CD14-positive monocyte (primary cell): ENCODE measurements around the gene PVALEF. TPM values are rescaled to one million over a fixed set of nuclear protein-coding genes. Genes with fewer than 3 reads are reported as not detected.

ENCODE experiments used
- DNase-seq, 3 donors: peaks; one replicate each; pipeline ENCODE4 v3.0.0-alpha.2; 2011 to 2022
- H2AFZ ChIP-seq: 2 replicates; pipeline ENCODE4 v1.6.0; 2012; ENCODE audit warnings: mild to moderate bottlenecking, low read depth, low read length, inconsistent platforms; ENCODE audit not compliant: insufficient read depth, poor library complexity, severe bottlenecking
- H3K27ac ChIP-seq, 2 donors: 1 replicate in 1 of 2; 2 replicates in 1 of 2; pipeline ENCODE4 v1.5.1; 2012 to 2013; ENCODE audit warnings: low read length in 2 of 2, control low read depth in 1 of 2, inconsistent platforms in 1 of 2, low read depth in 1 of 2, mild to moderate bottlenecking in 1 of 2
- H3K27me3 ChIP-seq, 2 donors: one replicate each; pipeline versions ENCODE4 v1.6.0 to v1.6.1; 2011 to 2013; ENCODE audit warnings: low read length in 2 of 2; ENCODE audit not compliant: control insufficient read depth in 2 of 2, insufficient read depth in 2 of 2
- H3K36me3 ChIP-seq, 2 donors: replicated peaks in 1 of 2; 1 replicate in 1 of 2; 2 replicates in 1 of 2; pipeline versions ENCODE4 v1.5.1 to v1.6.1; 2012 to 2013; ENCODE audit warnings: low read length in 2 of 2, control low read depth in 1 of 2, inconsistent platforms in 1 of 2, mild to moderate bottlenecking in 1 of 2; ENCODE audit not compliant: insufficient read depth in 2 of 2, control insufficient read depth in 1 of 2
- H3K4me1 ChIP-seq, 2 donors: 1 replicate in 1 of 2; 2 replicates in 1 of 2; pipeline versions ENCODE4 v1.5.1 to v1.6.1; 2012 to 2013; ENCODE audit warnings: low read length in 2 of 2, control low read depth in 1 of 2, inconsistent platforms in 1 of 2, mild to moderate bottlenecking in 1 of 2, moderate library complexity in 1 of 2; ENCODE audit not compliant: insufficient read depth in 2 of 2, control insufficient read depth in 1 of 2
- H3K4me2 ChIP-seq: replicated peaks from 2 replicates; pipeline ENCODE3; 2012; ENCODE audit warnings: low read length, moderate library complexity, mild to moderate bottlenecking; ENCODE audit not compliant: poor library complexity, severe bottlenecking; ENCODE audit errors: extremely low read depth
- H3K4me3 ChIP-seq, 3 experiments: fragments of 200-600 bp in 1 of 3; sonication (generic) in 1 of 3; replicated peaks in 1 of 3; 1 replicate in 2 of 3; 2 replicates in 1 of 3; pipeline ENCODE4 v1.5.1; 2011 to 2013; ENCODE audit warnings: low read length in 3 of 3, mild to moderate bottlenecking in 3 of 3, control low read depth in 2 of 3, low read depth in 2 of 3, inconsistent platforms in 1 of 3, moderate library complexity in 1 of 3
- H3K79me2 ChIP-seq: 2 replicates; pipeline ENCODE4 v1.6.0; 2012; ENCODE audit warnings: mild to moderate bottlenecking, control low read depth, inconsistent platforms, low read length, moderate library complexity; ENCODE audit not compliant: insufficient read depth
- H3K9ac ChIP-seq: 2 replicates; pipeline ENCODE4 v1.6.0; 2017; ENCODE audit warnings: low read length, mild to moderate bottlenecking; ENCODE audit not compliant: insufficient read depth, poor library complexity, severe bottlenecking
- H3K9me3 ChIP-seq, 2 donors: replicated peaks in 1 of 2; 1 replicate in 1 of 2; 2 replicates in 1 of 2; pipeline versions ENCODE4 v1.5.1 to v1.6.1; 2012 to 2013; ENCODE audit warnings: low read length in 2 of 2, control low read depth in 1 of 2; ENCODE audit not compliant: control insufficient read depth in 1 of 2, insufficient read depth in 1 of 2
- H4K20me1 ChIP-seq: 2 replicates; pipeline ENCODE4 v1.6.0; 2012; ENCODE audit warnings: mild to moderate bottlenecking, low read length, control low read depth, moderate library complexity; ENCODE audit not compliant: insufficient read depth
- H3K27ac Mint-ChIP-seq, 7 donors: one replicate each; pipeline ENCODE4 v1.8.0; 2020; ENCODE audit warnings: mild to moderate bottlenecking in 7 of 7, mixed read lengths in 7 of 7, moderate library complexity in 6 of 7, inconsistent platforms in 2 of 7
- H3K27me3 Mint-ChIP-seq, 3 donors: one replicate each; pipeline ENCODE4 v1.8.0; 2021 to 2022; ENCODE audit warnings: low read depth in 3 of 3, mild to moderate bottlenecking in 3 of 3, mixed read lengths in 3 of 3, moderate library complexity in 3 of 3, inconsistent platforms in 1 of 3
- H3K36me3 Mint-ChIP-seq, 2 donors: one replicate each; pipeline ENCODE4 v1.8.0; 2020; ENCODE audit warnings: mixed read lengths in 2 of 2, inconsistent platforms in 1 of 2, mild to moderate bottlenecking in 1 of 2
- H3K4me1 Mint-ChIP-seq: one replicate; pipeline ENCODE4 v1.8.0; 2020; ENCODE audit warnings: mild to moderate bottlenecking, mixed read lengths
- H3K4me3 Mint-ChIP-seq, 2 donors: one replicate each; pipeline ENCODE4 v1.8.0; 2020; ENCODE audit warnings: mild to moderate bottlenecking in 2 of 2, mixed read lengths in 2 of 2, moderate library complexity in 1 of 2
- H3K9me3 Mint-ChIP-seq, 7 donors: one replicate each; pipeline ENCODE4 v1.8.0; 2020 to 2022; ENCODE audit warnings: mixed read lengths in 7 of 7, mild to moderate bottlenecking in 6 of 7, moderate library complexity in 6 of 7, inconsistent platforms in 2 of 7
- WGBS: methylation state at CpG from one replicate; pipeline ENCODE4 v1.1.5; 2013; ENCODE audit warnings: missing lambda C conversion rate; ENCODE audit not compliant: insufficient coverage; 5-methylcytosine and 5-hydroxymethylcytosine counted together
- intact Hi-C, 2 donors: fragments of 100-400 bp; cut with micrococcal nuclease; formaldehyde crosslinking; loops; one replicate each; pipeline versions ENCODE4 v1.15.0 to v1.15.1; 2023
- polyA plus RNA-seq, 3 donors: library from polyadenylated mRNA; depleted of rRNA in 1 of 3; unstranded in 2 of 3; stranded (reverse) in 1 of 3; fragments of 300-500 nt in 2 of 3; fragments of >200 nt in 1 of 3; fragmentation: Illumina TruSeq in 2 of 3; gene quantifications; 1 replicate in 2 of 3; 2 replicates in 1 of 3; pipeline ENCODE4 v1.2.3, GENCODE V29; 2012 to 2021
- TF ChIP-seq, protein P1 (sequence below): fragments of 200-600 bp; IDR thresholded peaks from one replicate; pipeline ENCODE4 v1.8.0; 2022; ENCODE audit warnings: antibody characterized with exemption, mild to moderate bottlenecking

PVALEF gene
- polyA plus RNA-seq, 3 donors = not detected

DNA sequence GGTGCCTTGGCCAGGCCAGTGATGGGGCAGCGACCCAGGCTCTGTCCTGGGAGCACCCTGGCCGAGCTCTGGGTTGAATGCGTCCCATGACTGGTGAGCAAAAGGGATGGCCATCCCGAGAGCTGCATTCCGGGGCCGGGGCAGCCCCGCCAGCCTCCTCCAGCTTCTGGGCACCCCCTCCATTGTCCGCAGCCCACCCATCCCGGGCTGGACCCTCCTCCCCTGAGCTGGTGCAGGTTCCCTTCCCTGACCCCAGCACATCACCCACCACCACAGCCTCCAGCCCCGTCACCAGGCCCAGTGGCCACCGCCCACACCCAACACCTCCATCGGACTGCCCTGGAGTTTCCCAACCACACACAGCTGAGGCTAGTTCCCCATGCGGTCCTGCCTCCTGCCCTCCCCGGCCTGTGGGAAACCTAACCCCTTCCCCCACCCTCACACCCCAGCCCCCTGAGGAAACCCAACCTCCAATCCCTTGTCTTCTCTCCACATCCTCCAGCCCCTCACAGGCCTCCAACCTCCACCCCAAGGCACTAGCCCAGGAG, 16.2 kb upstream of the PVALEF start:
- peak; percentile 89 to 92 (median 91) for DNase-seq
- H3K9me3 ChIP-seq = no peaks in the 10 kb centered on the region
- H3K36me3 Mint-ChIP-seq = peaks cover 16 to 32% of the 10 kb centered on the region in 2 donors
- H3K27ac ChIP-seq = peak overlapping the region; percentile 97 to 100
- peak overlapping the region; percentile 92 for H3K9ac ChIP-seq
- no peaks in the 10 kb centered on the region for H3K36me3 ChIP-seq
- peak overlapping the region; percentile 91 to 100 (median 98) for H3K27ac Mint-ChIP-seq
- TF ChIP-seq, protein P1, sequence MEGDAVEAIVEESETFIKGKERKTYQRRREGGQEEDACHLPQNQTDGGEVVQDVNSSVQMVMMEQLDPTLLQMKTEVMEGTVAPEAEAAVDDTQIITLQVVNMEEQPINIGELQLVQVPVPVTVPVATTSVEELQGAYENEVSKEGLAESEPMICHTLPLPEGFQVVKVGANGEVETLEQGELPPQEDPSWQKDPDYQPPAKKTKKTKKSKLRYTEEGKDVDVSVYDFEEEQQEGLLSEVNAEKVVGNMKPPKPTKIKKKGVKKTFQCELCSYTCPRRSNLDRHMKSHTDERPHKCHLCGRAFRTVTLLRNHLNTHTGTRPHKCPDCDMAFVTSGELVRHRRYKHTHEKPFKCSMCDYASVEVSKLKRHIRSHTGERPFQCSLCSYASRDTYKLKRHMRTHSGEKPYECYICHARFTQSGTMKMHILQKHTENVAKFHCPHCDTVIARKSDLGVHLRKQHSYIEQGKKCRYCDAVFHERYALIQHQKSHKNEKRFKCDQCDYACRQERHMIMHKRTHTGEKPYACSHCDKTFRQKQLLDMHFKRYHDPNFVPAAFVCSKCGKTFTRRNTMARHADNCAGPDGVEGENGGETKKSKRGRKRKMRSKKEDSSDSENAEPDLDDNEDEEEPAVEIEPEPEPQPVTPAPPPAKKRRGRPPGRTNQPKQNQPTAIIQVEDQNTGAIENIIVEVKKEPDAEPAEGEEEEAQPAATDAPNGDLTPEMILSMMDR = no peak
- H3K79me2 ChIP-seq = peaks cover 36% of the 10 kb centered on the region
- no peaks in the 10 kb centered on the region for H3K27me3 ChIP-seq
- intact Hi-C loops = no loop called here
- H3K4me1 ChIP-seq = peaks cover 52 to 68% of the 10 kb centered on the region in 2 donors
- peak overlapping the region in 1 of 3 experiments; percentile 55 for H3K4me3 ChIP-seq
- H3K4me3 Mint-ChIP-seq = peak overlapping the region; percentile 55 to 60
- peaks cover 66% of the 10 kb centered on the region for H3K4me1 Mint-ChIP-seq
- no peaks in the 10 kb centered on the region for H4K20me1 ChIP-seq
- peaks cover 0 to 4% (median 0%) of the 10 kb centered on the region in 7 donors for H3K9me3 Mint-ChIP-seq
- H3K27me3 Mint-ChIP-seq = peaks cover 1 to 2% (median 2%) of the 10 kb centered on the region in 3 donors
- H3K4me2 ChIP-seq = peak overlapping the region; percentile 55
- H2AFZ ChIP-seq = no peak overlapping the region
- WGBS = 60% methylated on average over 11 of the region's 14 CpGs

DNA sequence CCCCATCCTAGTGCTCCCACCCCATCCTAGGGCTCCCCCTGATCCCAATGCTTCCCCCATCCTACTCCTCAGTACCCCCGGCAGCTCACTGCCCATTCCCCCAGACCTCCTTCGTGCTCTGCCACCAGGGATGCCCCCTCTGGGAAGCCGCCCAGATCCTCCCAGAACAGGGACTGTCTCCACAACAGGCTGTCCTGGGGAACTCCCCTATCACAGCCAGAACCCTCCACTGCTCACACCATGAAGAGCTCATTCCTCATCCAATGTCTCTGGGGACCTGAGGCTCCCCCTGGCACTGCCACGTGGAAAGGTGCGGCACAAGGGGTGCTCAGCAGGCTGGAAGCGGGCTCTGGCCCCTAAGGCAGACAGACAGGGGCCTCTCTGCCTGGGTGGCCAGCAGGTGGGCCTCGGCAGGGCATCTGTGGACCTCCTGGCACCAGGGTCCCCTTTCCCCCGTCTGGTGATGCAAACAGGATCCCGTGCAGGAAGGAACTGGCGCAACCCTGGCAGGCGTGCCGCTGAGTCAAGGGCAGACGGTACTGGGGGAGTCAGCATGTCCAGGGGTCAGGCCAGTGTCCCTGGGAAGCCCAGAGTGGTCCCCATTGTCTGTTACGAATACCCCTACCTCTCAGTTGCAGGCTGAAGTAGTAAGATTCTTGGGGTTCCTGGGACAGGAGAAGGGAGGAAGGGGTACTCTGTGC, 14.8 kb upstream of the PVALEF start:
- WGBS = 12% methylated on average over 9 of the region's 14 CpGs
- H3K9me3 ChIP-seq = peaks cover 0 to 8% of the 10 kb centered on the region in 2 donors
- DNase-seq = peak; percentile 95 to 96 (median 95)
- intact Hi-C loops = no loop called here
- Mint-ChIP-seq H3K36me3 (peaks cover 19 to 31% of the 10 kb centered on the region in 2 donors), H3K9me3 (peaks cover 3 to 14% (median 9%) of the 10 kb centered on the region in 7 donors), H3K27ac (peak overlapping the region; percentile 97 to 100 (median 98)), H3K4me3 (peak overlapping the region; percentile 77 to 83), H3K27me3 (peaks cover under 1 to 2% (median 1%) of the 10 kb centered on the region in 3 donors), H3K4me1 (peaks cover 70% of the 10 kb centered on the region)
- peak overlapping the region in 2 of 3 experiments; percentile 17 to 55 for H3K4me3 ChIP-seq
- no peak overlapping the region for H2AFZ ChIP-seq
- H4K20me1 ChIP-seq = no peaks in the 10 kb centered on the region
- H3K9ac ChIP-seq = peak overlapping the region; percentile 92
- H3K27ac ChIP-seq = peak overlapping the region; percentile 97 to 100
- no peaks in the 10 kb centered on the region for H3K36me3 ChIP-seq
- no peaks in the 10 kb centered on the region for H3K27me3 ChIP-seq
- peak overlapping the region; percentile 55 for H3K4me2 ChIP-seq
- peaks cover 54 to 68% of the 10 kb centered on the region in 2 donors for H3K4me1 ChIP-seq
- TF ChIP-seq, protein P1 = no peak
- H3K79me2 ChIP-seq = peaks cover 36% of the 10 kb centered on the region
